Measurements from ENCODE around the gene CYLC1. TPM values are rescaled to one million over a fixed set of nuclear protein-coding genes. Genes with fewer than 3 reads are reported as not detected.

CYLC1 gene
- total RNA-seq, result not detected

DNA sequence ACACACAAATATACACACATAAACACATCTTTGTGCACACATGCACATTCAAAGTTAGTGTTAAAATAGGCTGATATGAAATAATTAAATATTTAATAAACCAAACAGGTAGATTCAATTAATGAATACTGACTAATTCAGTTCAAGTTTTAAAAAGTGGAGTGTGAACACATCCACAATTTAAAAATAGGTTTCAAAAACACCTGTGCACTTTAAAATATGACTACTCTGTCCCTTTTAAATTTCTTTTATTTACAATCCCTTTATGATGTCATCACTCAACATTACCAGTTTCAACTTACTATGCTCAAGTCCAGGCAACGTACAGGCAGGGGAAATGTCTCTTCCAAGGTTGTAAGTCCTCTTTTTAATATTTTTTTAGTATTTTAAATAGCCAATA, at the start of gene CYLC1:
Gene CYLC1 (plus strand): TSS at position 301 of the 400 bp plus-strand sequence. CDS start 37 bp downstream, at position 338.
- TF ChIP-seq, protein P1, sequence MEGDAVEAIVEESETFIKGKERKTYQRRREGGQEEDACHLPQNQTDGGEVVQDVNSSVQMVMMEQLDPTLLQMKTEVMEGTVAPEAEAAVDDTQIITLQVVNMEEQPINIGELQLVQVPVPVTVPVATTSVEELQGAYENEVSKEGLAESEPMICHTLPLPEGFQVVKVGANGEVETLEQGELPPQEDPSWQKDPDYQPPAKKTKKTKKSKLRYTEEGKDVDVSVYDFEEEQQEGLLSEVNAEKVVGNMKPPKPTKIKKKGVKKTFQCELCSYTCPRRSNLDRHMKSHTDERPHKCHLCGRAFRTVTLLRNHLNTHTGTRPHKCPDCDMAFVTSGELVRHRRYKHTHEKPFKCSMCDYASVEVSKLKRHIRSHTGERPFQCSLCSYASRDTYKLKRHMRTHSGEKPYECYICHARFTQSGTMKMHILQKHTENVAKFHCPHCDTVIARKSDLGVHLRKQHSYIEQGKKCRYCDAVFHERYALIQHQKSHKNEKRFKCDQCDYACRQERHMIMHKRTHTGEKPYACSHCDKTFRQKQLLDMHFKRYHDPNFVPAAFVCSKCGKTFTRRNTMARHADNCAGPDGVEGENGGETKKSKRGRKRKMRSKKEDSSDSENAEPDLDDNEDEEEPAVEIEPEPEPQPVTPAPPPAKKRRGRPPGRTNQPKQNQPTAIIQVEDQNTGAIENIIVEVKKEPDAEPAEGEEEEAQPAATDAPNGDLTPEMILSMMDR (IDR thresholded peaks at IDR 0.05), result no peak
- no peak for TF ChIP-seq POLR2A (IDR thresholded peaks at IDR 0.05)
- no peak within 1 kb of the TSS for H3K27ac ChIP-seq
- H3K4me3 ChIP-seq (replicated peaks in 1 of 3), result no peak within 1 kb of the TSS
- intact Hi-C loops (cut with DNase I), result no loop called here
- 58 to 65% methylated on average over 1 of the region's 1 CpG for WGBS, 2 donors
- DNase-seq, result no peak
- H3K4me1 ChIP-seq, result no peaks in the 10 kb centered on the region
- no peaks in the 10 kb centered on the region for H3K36me3 ChIP-seq
- H3K27me3 ChIP-seq, result no peaks in the 10 kb centered on the region
- no peaks in the 10 kb centered on the region for H3K9me3 ChIP-seq

- no peaks in the 10 kb centered on the region for H3K36me3 ChIP-seq
- no peak overlapping the region for H3K4me3 ChIP-seq (replicated peaks in 1 of 3)
- no peaks in the 10 kb centered on the region for H3K27me3 ChIP-seq
- intact Hi-C loops (cut with DNase I), result no loop called here
- no peaks in the 10 kb centered on the region for H3K9me3 ChIP-seq
- TF ChIP-seq, protein P1 (IDR thresholded peaks at IDR 0.05), result no peak
- no peak for TF ChIP-seq POLR2A (IDR thresholded peaks at IDR 0.05)
- DNase-seq, result no peak
- no peak overlapping the region for H3K27ac ChIP-seq
- WGBS, 2 donors, result 75% methylated on average over 1 of the region's 3 CpGs; no CpG with 5 or more reads in 1 of the 2 donors
- H3K4me1 ChIP-seq, result no peaks in the 10 kb centered on the region
These were observed 41.6 kb upstream of the CYLC1 start for GRCh38 chrX:83819304-83819703.

- no peak overlapping the region for H3K27ac ChIP-seq
- no peak overlapping the region for H3K4me3 ChIP-seq (replicated peaks in 1 of 3)
- intact Hi-C loops (cut with DNase I), result no loop called here
- no peaks in the 10 kb centered on the region for H3K4me1 ChIP-seq
- TF ChIP-seq, protein P1 (IDR thresholded peaks at IDR 0.05), result no peak
- no peak for TF ChIP-seq POLR2A (IDR thresholded peaks at IDR 0.05)
- no peaks in the 10 kb centered on the region for H3K9me3 ChIP-seq
- H3K36me3 ChIP-seq, result no peaks in the 10 kb centered on the region
- no peaks in the 10 kb centered on the region for H3K27me3 ChIP-seq
- WGBS, 2 donors, result 15 to 19% methylated on average over 4 of the region's 4 CpGs
- DNase-seq, result no peak
These were observed 31.1 kb upstream of the CYLC1 start for GRCh38 chrX:83829874-83830273.

DNA sequence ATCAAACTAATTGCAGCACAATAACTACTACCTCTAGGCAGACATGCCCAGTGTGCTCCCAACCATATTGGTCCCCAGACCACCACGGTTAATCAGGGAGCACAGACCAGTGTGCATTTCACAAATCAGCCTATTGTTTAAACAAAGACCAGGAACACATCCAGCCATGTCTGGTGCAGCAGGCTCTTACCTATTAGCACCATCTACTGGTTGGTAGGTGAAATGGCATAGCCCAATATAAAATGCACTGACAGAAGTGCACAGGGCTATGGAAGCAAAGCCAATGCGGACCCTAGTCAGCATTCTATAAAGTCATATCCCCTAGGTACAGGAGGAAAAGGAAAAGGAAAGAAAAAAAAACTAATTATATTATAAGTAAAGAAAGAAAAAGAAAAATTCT, 15.5 kb upstream of the CYLC1 start:
- TF ChIP-seq POLR2A (IDR thresholded peaks at IDR 0.05), result no peak
- TF ChIP-seq, protein P1 (IDR thresholded peaks at IDR 0.05), result peak in 3 of 6 experiments; percentile 16 to 44 (median 18)
- H3K27ac ChIP-seq, result no peak overlapping the region
- intact Hi-C loops (cut with DNase I), result no loop called here
- no peaks in the 10 kb centered on the region for H3K27me3 ChIP-seq
- DNase-seq, result no peak
- no peaks in the 10 kb centered on the region for H3K9me3 ChIP-seq
- no peaks in the 10 kb centered on the region for H3K36me3 ChIP-seq
- WGBS, 2 donors, result 0 to 11% methylated on average over 1 to 2 of the region's 2 CpGs
- no peak overlapping the region for H3K4me3 ChIP-seq (replicated peaks in 1 of 3)
- no peaks in the 10 kb centered on the region for H3K4me1 ChIP-seq

- Histone ChIP-seq H3K36me3 (no peaks in the 10 kb centered on the region), H3K27ac (no peak overlapping the region), H3K9me3 (no peaks in the 10 kb centered on the region), H3K4me1 (no peaks in the 10 kb centered on the region), H3K27me3 (no peaks in the 10 kb centered on the region), H3K4me3 (replicated peaks in 1 of 3) (no peak overlapping the region)
- TF ChIP-seq, protein P1 (IDR thresholded peaks at IDR 0.05), result no peak
- no peak for TF ChIP-seq POLR2A (IDR thresholded peaks at IDR 0.05)
- no peak for DNase-seq
- 95 to 96% methylated on average over 5 of the region's 5 CpGs for WGBS, 2 donors
- intact Hi-C loops (cut with DNase I), result no loop called here
These were observed 13.6 kb upstream of the CYLC1 start for GRCh38 chrX:83847339-83847738.

All from thyroid gland (tissue), 4 donors.